H1 (cell line): ENCODE results near the gene AGAP3. TPM values are rescaled to one million over a fixed set of nuclear protein-coding genes. Genes with fewer than 3 reads are reported as not detected.

Experiments used
- CTCF ChIA-PET: fragments of 300-600 bp; sonication (Branson Sonifier 250); formaldehyde crosslinking; loops from one replicate; lab custom pipeline; 2021; ENCODE audit not compliant: partially characterized antibody; lab: Charles Lee
- POLR2A ChIA-PET: fragments of 300-600 bp; sonication (Branson Sonifier 250); formaldehyde crosslinking; loops from one replicate; lab custom pipeline; 2021; ENCODE audit warnings: inconsistent platforms; ENCODE audit not compliant: partially characterized antibody; lab: Charles Lee
- DNase-seq, 2 experiments: peaks; one replicate each; pipeline versions ENCODE4 v3.0.0 to v3.0.0-alpha.2; 2010 to 2022; ENCODE audit warnings: low spot score in 2 of 2, low read depth in 1 of 2, mixed read lengths in 1 of 2
- FAIRE-seq: peaks from 2 replicates; lab custom pipeline; 2011; peaks lifted over from hg19 to GRCh38; lab: Jason Lieb, UNC
- H2AFZ ChIP-seq: 2 replicates; pipeline ENCODE4 v1.8.1; 2012; ENCODE audit warnings: low read length, inconsistent platforms
- H2AK5ac ChIP-seq: 2 replicates; pipeline ENCODE4 v1.6.1; 2013; ENCODE audit warnings: low read depth, low read length
- H2BK120ac ChIP-seq: replicated peaks from 2 replicates; pipeline ENCODE3; 2013; ENCODE audit warnings: low read depth, low read length, inconsistent platforms
- H2BK12ac ChIP-seq: 2 replicates; pipeline ENCODE4 v1.6.1; 2013; ENCODE audit warnings: low read depth, low read length
- H2BK15ac ChIP-seq: 2 replicates; pipeline ENCODE4 v1.6.1; 2013; ENCODE audit warnings: low read length
- H2BK20ac ChIP-seq: 2 replicates; pipeline ENCODE4 v1.6.1; 2013; ENCODE audit warnings: low read length
- H2BK5ac ChIP-seq: 2 replicates; pipeline ENCODE4 v1.6.1; 2013; ENCODE audit warnings: low read depth, low read length
- H3K14ac ChIP-seq: 2 replicates; pipeline ENCODE4 v1.6.1; 2013; ENCODE audit warnings: inconsistent platforms; ENCODE audit not compliant: insufficient read length
- H3K18ac ChIP-seq: 2 replicates; pipeline ENCODE4 v1.6.1; 2013; ENCODE audit warnings: low read length; ENCODE audit errors: extremely low read depth
- H3K23ac ChIP-seq: 2 replicates; pipeline ENCODE4 v1.6.1; 2013; ENCODE audit warnings: inconsistent platforms; ENCODE audit not compliant: insufficient read length
- H3K23me2 ChIP-seq: 2 replicates; pipeline ENCODE4 v1.6.1; 2013; ENCODE audit warnings: low read depth, low read length
- H3K27ac ChIP-seq: 2 replicates; pipeline ENCODE4 v1.6.1; 2011; ENCODE audit warnings: low read depth, low read length, inconsistent platforms
- H3K27me3 ChIP-seq, 4 experiments: replicated peaks in 1 of 4; 1 replicate in 1 of 4; 2 replicates in 3 of 4; pipeline versions ENCODE4 v1.6.1 to v1.8.1; 2011 to 2013; ENCODE audit warnings: low read length in 3 of 4, mild to moderate bottlenecking in 3 of 4, inconsistent platforms in 2 of 4, mixed read lengths in 2 of 4, moderate library complexity in 1 of 4; ENCODE audit not compliant: control insufficient read depth in 3 of 4, insufficient read depth in 3 of 4; ENCODE audit errors: extremely low read depth in 1 of 4
- H3K36me3 ChIP-seq, 4 experiments: 2 replicates each; pipeline versions ENCODE4 v1.6.1 to v1.8.1; 2011 to 2013; ENCODE audit warnings: mild to moderate bottlenecking in 4 of 4, low read length in 3 of 4, moderate library complexity in 2 of 4, control low read depth in 1 of 4, inconsistent platforms in 1 of 4; ENCODE audit not compliant: insufficient read depth in 4 of 4, control insufficient read depth in 2 of 4
- H3K4ac ChIP-seq: replicated peaks from 2 replicates; pipeline ENCODE3; 2013; ENCODE audit warnings: low read length, low read depth, mixed read lengths, inconsistent platforms; ENCODE audit not compliant: insufficient read length
- H3K4me1 ChIP-seq, 4 experiments: replicated peaks in 1 of 4; 1 replicate in 1 of 4; 2 replicates in 3 of 4; pipeline versions ENCODE4 v1.6.1 to v1.8.1; 2011 to 2013; ENCODE audit warnings: low read length in 3 of 4, inconsistent platforms in 2 of 4, mixed read lengths in 1 of 4; ENCODE audit not compliant: insufficient read depth in 4 of 4, control insufficient read depth in 3 of 4
- H3K4me2 ChIP-seq, 2 experiments: 2 replicates each; pipeline versions ENCODE4 v1.6.1 to v1.8.1; 2011 to 2013; ENCODE audit warnings: low read depth in 2 of 2, low read length in 2 of 2, control low read depth in 1 of 2, inconsistent platforms in 1 of 2, mild to moderate bottlenecking in 1 of 2; ENCODE audit not compliant: insufficient read depth in 1 of 2
- H3K4me3 ChIP-seq, 4 experiments: fragments of 200-600, 300-600 bp in 1 of 4; sonication (generic), shearing (Covaris generic), sonication (Bioruptor Twin) in 1 of 4; 2 replicates each; pipeline versions ENCODE4 v1.5.1 to v1.8.1; 2011 to 2016; ENCODE audit warnings: low read length in 4 of 4, low read depth in 3 of 4, control low read depth in 2 of 4, inconsistent platforms in 2 of 4, mild to moderate bottlenecking in 2 of 4, mixed read lengths in 1 of 4, moderate library complexity in 1 of 4; ENCODE audit not compliant: insufficient read depth in 2 of 4; ENCODE audit errors: extremely low read depth in 1 of 4
- H3K56ac ChIP-seq: replicated peaks from 2 replicates; pipeline ENCODE3; 2013; ENCODE audit warnings: low read depth, mild to moderate bottlenecking, mixed read lengths, low read length, inconsistent platforms; ENCODE audit not compliant: insufficient read length
- H3K79me1 ChIP-seq: 2 replicates; pipeline ENCODE4 v1.6.1; 2013; ENCODE audit warnings: low read depth, low read length, control low read depth
- H3K79me2 ChIP-seq, 2 experiments: 2 replicates each; pipeline versions ENCODE4 v1.6.1 to v1.8.1; 2012 to 2013; ENCODE audit warnings: low read length in 2 of 2, mild to moderate bottlenecking in 2 of 2, inconsistent platforms in 1 of 2; ENCODE audit not compliant: insufficient read depth in 2 of 2, control insufficient read depth in 1 of 2
- H3K9ac ChIP-seq, 4 experiments: replicated peaks in 1 of 4; 1 replicate in 1 of 4; 2 replicates in 3 of 4; pipeline versions ENCODE4 v1.6.1 to v1.8.1; 2011 to 2013; ENCODE audit warnings: low read depth in 3 of 4, low read length in 3 of 4, control low read depth in 2 of 4, mild to moderate bottlenecking in 2 of 4, moderate library complexity in 2 of 4, inconsistent platforms in 1 of 4; ENCODE audit errors: extremely low read depth in 1 of 4
- H3K9me3 ChIP-seq, 2 experiments: 2 replicates each; pipeline versions ENCODE4 v1.6.1 to v1.8.1; 2012 to 2013; ENCODE audit warnings: mild to moderate bottlenecking in 2 of 2, moderate library complexity in 2 of 2, control low read depth in 1 of 2, inconsistent platforms in 1 of 2, low read depth in 1 of 2, low read length in 1 of 2, mixed read lengths in 1 of 2; ENCODE audit not compliant: insufficient read depth in 2 of 2
- H4K20me1 ChIP-seq, 2 experiments: replicated peaks in 1 of 2; 2 replicates each; pipeline versions ENCODE3 to v1.8.1; 2011 to 2013; ENCODE audit warnings: inconsistent platforms in 2 of 2, low read length in 2 of 2, mild to moderate bottlenecking in 1 of 2; ENCODE audit not compliant: insufficient read depth in 2 of 2, control insufficient read depth in 1 of 2
- H4K5ac ChIP-seq: 2 replicates; pipeline ENCODE4 v1.6.1; 2013; ENCODE audit warnings: low read length, low read depth, mixed read lengths, inconsistent platforms; ENCODE audit not compliant: insufficient read length
- H4K8ac ChIP-seq: 2 replicates; pipeline ENCODE4 v1.8.0; 2013; ENCODE audit warnings: mild to moderate bottlenecking, moderate library complexity, low read length, inconsistent platforms; ENCODE audit not compliant: insufficient read depth; ENCODE audit errors: extremely low read depth
- H4K91ac ChIP-seq: replicated peaks from 2 replicates; pipeline ENCODE3; 2013; ENCODE audit warnings: low read length, mixed read lengths, inconsistent platforms; ENCODE audit not compliant: insufficient read length
- CHD1 ChIP-seq: IDR thresholded peaks from 2 replicates; pipeline ENCODE4 v1.6.1; 2012; ENCODE audit warnings: low read depth, low read length, improper control_type of control experiment
- E2F6 ChIP-seq: IDR thresholded peaks from 2 replicates; pipeline ENCODE4 v1.6.1; 2012; ENCODE audit warnings: inconsistent platforms
- FOSL1 ChIP-seq: IDR thresholded peaks from 2 replicates; pipeline ENCODE4 v1.6.1; 2011; ENCODE audit warnings: mild to moderate bottlenecking, low read depth, low read length, moderate library complexity; ENCODE audit not compliant: insufficient read depth
- GTF2F1 ChIP-seq: IDR thresholded peaks from 2 replicates; pipeline ENCODE4 v1.6.1; 2012; ENCODE audit warnings: low read depth, low read length, improper control_type of control experiment, borderline replicate concordance
- HDAC6 ChIP-seq: IDR thresholded peaks from one replicate; pipeline ENCODE4 v1.7.1; 2012; ENCODE audit warnings: low read depth, mild to moderate bottlenecking, inconsistent platforms, low read length, moderate library complexity
- KDM5A ChIP-seq: fragments of 200-600 bp; IDR thresholded peaks from 2 replicates; pipeline ENCODE4 v1.7.1; 2012; ENCODE audit warnings: mild to moderate bottlenecking, low read length, inconsistent platforms, mixed read lengths
- MAFK ChIP-seq: IDR thresholded peaks from 2 replicates; pipeline ENCODE4 v1.6.1; 2012; ENCODE audit warnings: low read depth, mild to moderate bottlenecking, improper control_type of control experiment, low read length
- PHF8 ChIP-seq: fragments of 200-600 bp; sonication (generic); conservative IDR thresholded peaks from 2 replicates; pipeline ENCODE4 v1.7.1; 2012; ENCODE audit warnings: low read depth, mild to moderate bottlenecking, inconsistent platforms, low read length, moderate library complexity
- RNF2 ChIP-seq: fragments of 200-900, 300-1000 bp; sonication (generic); IDR thresholded peaks from 2 replicates; pipeline ENCODE4 v1.7.1; 2016; ENCODE audit warnings: borderline replicate concordance, low read depth, mild to moderate bottlenecking, antibody characterized with exemption, low read length; ENCODE audit not compliant: poor library complexity, severe bottlenecking; ENCODE audit errors: missing control alignments
- RXRA ChIP-seq: IDR thresholded peaks from 2 replicates; pipeline ENCODE4 v1.6.1; 2011; ENCODE audit warnings: low read depth, mild to moderate bottlenecking, low read length, moderate library complexity; ENCODE audit not compliant: insufficient read depth
- SIRT6 ChIP-seq: IDR thresholded peaks from one replicate; pipeline ENCODE4 v1.7.1; 2012; ENCODE audit warnings: low read length, inconsistent platforms
- TAF1 ChIP-seq: IDR thresholded peaks from 2 replicates; pipeline ENCODE4 v1.6.1; 2011; ENCODE audit warnings: mild to moderate bottlenecking, low read depth, low read length
- ZNF274 ChIP-seq: IDR thresholded peaks from 2 replicates; pipeline ENCODE4 v1.7.0; 2012; ENCODE audit warnings: low read length, borderline replicate concordance; ENCODE audit errors: extremely low read depth
- WGBS, 2 experiments: shearing (Covaris generic) in 1 of 2; methylation state at CpG; one replicate each; pipeline versions ENCODE4 v1.1.6 to v1.1.7; 2013 to 2015; ENCODE audit warnings: low lambda C conversion rate in 2 of 2, mixed read lengths in 2 of 2, inconsistent platforms in 1 of 2, low coverage in 1 of 2, missing lambda C conversion rate in 1 of 2; ENCODE audit not compliant: insufficient replicate concordance in 2 of 2, insufficient coverage in 1 of 2, insufficient read length in 1 of 2; ENCODE audit errors: extremely low coverage in 1 of 2, missing lambda C conversion rate in 1 of 2; 5-methylcytosine and 5-hydroxymethylcytosine counted together
- polyA plus RNA-seq, 7 experiments: library from polyadenylated mRNA; depleted of rRNA in 3 of 7; stranded (reverse) in 5 of 7; unstranded in 2 of 7; fragments of >200 nt in 5 of 7; fragments of 200-250 nt in 2 of 7; gene quantifications; 1 replicate in 5 of 7; 2 replicates in 1 of 7; 4 replicates in 1 of 7; pipeline versions ENCODE4 v1.2.1 to v1.2.3, GENCODE V29; 2011 to 2013; ENCODE audit warnings: missing spikeins in 2 of 7, mixed read lengths in 2 of 7
- total RNA-seq: library from RNA; stranded (reverse); fragmentation: NEBNext Ultra II Directional; extraction: Animal tissue kit (Norgen Biotek cat#: 25700); gene quantifications from 2 replicates; pipeline ENCODE4 v1.2.1, GENCODE V29; 2021

Gene AGAP3
- total and polyA plus RNA-seq, 2 of the 8 experiments (the other 6 are each of a cell fraction or from before 2014, with no cell fraction given): 66.4 to 120 TPM

- FAIRE-seq: no peak
- H3K79me2 ChIP-seq: peaks cover 0 to 8% of the 10 kb centered on the region in 2 experiments; a peak in 1 of 4 replicates
- peaks cover 7% of the 10 kb centered on the region for H3K79me1 ChIP-seq
- CTCF ChIA-PET: interaction anchor here (1.3 to 6.0 kb wide), 8 partner anchors 12 to 87 kb away, joined by 3 to 81 read pairs (median 15); no protein-coding TSS in a partner anchor
- no peak overlapping the region for H3K9ac ChIP-seq
- H2AFZ ChIP-seq: no peak overlapping the region
- POLR2A ChIA-PET: interaction anchor here (4.7 to 4.9 kb wide), 2 partner anchors 10 to 13 kb away, joined by 33 to 77 read pairs; no protein-coding TSS in a partner anchor
- H3K4me3 ChIP-seq: no peak overlapping the region
- no peak overlapping the region for H2BK12ac ChIP-seq
- H3K4ac ChIP-seq: no peak overlapping the region
- peaks cover 0 to 20% (median 15%) of the 10 kb centered on the region in 4 experiments; a peak in 6 of 7 replicates for H3K4me1 ChIP-seq
- no peak overlapping the region for H3K56ac ChIP-seq
- H3K14ac ChIP-seq: no peak overlapping the region
- H4K5ac ChIP-seq: no peak overlapping the region
- no peak overlapping the region for H2BK20ac ChIP-seq
- peaks cover 18 to 25% of the 10 kb centered on the region in 2 experiments for H4K20me1 ChIP-seq
- peaks cover 6% of the 10 kb centered on the region for H3K23me2 ChIP-seq
- no peak overlapping the region for H3K27ac ChIP-seq
- no peak overlapping the region for H2BK5ac ChIP-seq
- no peaks in the 10 kb centered on the region for H3K9me3 ChIP-seq
- H4K8ac ChIP-seq: peak overlapping the region; percentile 11; the same call in 1 of the 2 replicates
- H3K27me3 ChIP-seq: no peaks in the 10 kb centered on the region
- H4K91ac ChIP-seq: no peak overlapping the region
- no peak overlapping the region for H2BK15ac ChIP-seq
- H3K18ac ChIP-seq: no peak overlapping the region
- no peak overlapping the region for H3K4me2 ChIP-seq
- 86% methylated on average over 5 of the region's 7 CpGs; no CpG with 5 or more reads in 1 of the 2 experiments for WGBS, 2 experiments
- H2AK5ac ChIP-seq: no peak overlapping the region
- no peak for DNase-seq
- H3K36me3 ChIP-seq: peaks cover 15 to 44% (median 40%) of the 10 kb centered on the region in 4 experiments
- H3K23ac ChIP-seq: no peak overlapping the region
- H2BK120ac ChIP-seq: no peak overlapping the region
- TF ChIP-seq RXRA (no peak), ZNF274 (no peak), MAFK (no peak), HDAC6 (no peak), E2F6 (no peak), GTF2F1 (no peak), SIRT6 (no peak), CHD1 (no peak), KDM5A (no peak), FOSL1 (no peak), RNF2 (no peak), TAF1 (no peak), PHF8 (no peak)
Observed at GRCh38 chr7:151075662-151075971, 10.7 kb upstream of the AGAP3 start.
